ENCODE measurements around the gene LDLRAP1. TPM values are rescaled to one million over a fixed set of nuclear protein-coding genes. Genes with fewer than 3 reads are reported as not detected.

Gene LDLRAP1
- total and polyA plus RNA-seq, 9 donors = 9.1 to 17.4 (median 13.1) TPM

- no peaks in the 10 kb centered on the region for H3K9me3 ChIP-seq
- no peaks in the 10 kb centered on the region for H3K4me1 ChIP-seq (ENCODE audit: insufficient read depth)
- H3K4me3 ChIP-seq = no peak overlapping the region
- no peaks in the 10 kb centered on the region for H3K27me3 ChIP-seq
- WGBS, 3 donors = 87 to 88% (median 87%) methylated on average over 7 of the region's 7 CpGs
- H3K36me3 ChIP-seq = no peaks in the 10 kb centered on the region
- H3K27ac ChIP-seq = no peak overlapping the region
- no peak for TF ChIP-seq POLR2A (IDR thresholded peaks at IDR 0.05)
- intact Hi-C loops (cut with DNase I) = loop anchor here in 2 of 4 donors (10.0 kb wide), 1 partner anchor 124 kb away; no protein-coding TSS in a partner anchor
- no peak for DNase-seq
Measured at GRCh38 chr1:25528881-25529517, 14.4 kb upstream of the LDLRAP1 start.

- H3K27ac ChIP-seq = no peak overlapping the region
- H3K4me1 ChIP-seq (ENCODE audit: insufficient read depth) = no peaks in the 10 kb centered on the region
- H3K9me3 ChIP-seq = no peaks in the 10 kb centered on the region
- no peaks in the 10 kb centered on the region for H3K27me3 ChIP-seq
- no peak for TF ChIP-seq POLR2A (IDR thresholded peaks at IDR 0.05)
- no peak for TF ChIP-seq CTCF (IDR thresholded peaks at IDR 0.05)
- TF ChIP-seq EP300 (IDR thresholded peaks at IDR 0.05) = no peak
- 75 to 91% (median 86%) methylated on average over 18 of the region's 18 CpGs for WGBS, 3 donors
- no peaks in the 10 kb centered on the region for H3K36me3 ChIP-seq
- no peak overlapping the region for H3K4me3 ChIP-seq
- no peak for DNase-seq
- intact Hi-C loops (cut with DNase I) = loop anchor here in 2 of 4 donors (10.0 kb wide), 1 partner anchor 125 kb away; no protein-coding TSS in a partner anchor
Measured at GRCh38 chr1:25529518-25530185, 13.8 kb upstream of the LDLRAP1 start.

- TF ChIP-seq POLR2A (IDR thresholded peaks at IDR 0.05) (no peak), CTCF (IDR thresholded peaks at IDR 0.05) (no peak), EP300 (IDR thresholded peaks at IDR 0.05) (no peak)
- Histone ChIP-seq H3K4me1 (ENCODE audit: insufficient read depth) (no peaks in the 10 kb centered on the region), H3K4me3 (no peak overlapping the region), H3K9me3 (no peaks in the 10 kb centered on the region), H3K36me3 (no peaks in the 10 kb centered on the region), H3K27ac (no peak overlapping the region), H3K27me3 (no peaks in the 10 kb centered on the region)
- WGBS, 3 donors = 76 to 81% (median 78%) methylated on average over 16 to 22 of the region's 22 CpGs
- intact Hi-C loops (cut with DNase I) = no loop called here
- DNase-seq = no peak
Measured at GRCh38 chr1:25530186-25531081, 13.0 kb upstream of the LDLRAP1 start.

- no peak for DNase-seq
- 51 to 61% (median 60%) methylated on average over 11 of the region's 11 CpGs for WGBS, 3 donors
- intact Hi-C loops (cut with DNase I) = no loop called here
- Histone ChIP-seq H3K9me3 (no peaks in the 10 kb centered on the region), H3K4me1 (ENCODE audit: insufficient read depth) (no peaks in the 10 kb centered on the region), H3K27me3 (no peaks in the 10 kb centered on the region), H3K4me3 (no peak overlapping the region), H3K27ac (no peak overlapping the region), H3K36me3 (no peaks in the 10 kb centered on the region)
- no peak for TF ChIP-seq EP300 (IDR thresholded peaks at IDR 0.05)
- no peak for TF ChIP-seq POLR2A (IDR thresholded peaks at IDR 0.05)
Measured at GRCh38 chr1:25531082-25531461, 12.3 kb upstream of the LDLRAP1 start.

GRCh38 chr1:25532970-25533369, 10.4 kb upstream of the LDLRAP1 start:
- Histone ChIP-seq H3K36me3 (no peaks in the 10 kb centered on the region), H3K27me3 (no peaks in the 10 kb centered on the region), H3K27ac (no peak overlapping the region), H3K9me3 (no peaks in the 10 kb centered on the region), H3K4me1 (ENCODE audit: insufficient read depth) (no peaks in the 10 kb centered on the region), H3K4me3 (no peak overlapping the region)
- no peak for TF ChIP-seq EP300 (IDR thresholded peaks at IDR 0.05)
- no peak for TF ChIP-seq POLR2A (IDR thresholded peaks at IDR 0.05)
- TF ChIP-seq CTCF (IDR thresholded peaks at IDR 0.05) = no peak
- intact Hi-C loops (cut with DNase I) = no loop called here
- WGBS, 3 donors = 82 to 84% (median 82%) methylated on average over 3 of the region's 3 CpGs
- DNase-seq = no peak
